HG03460 (cell line): ENCODE results near the gene C14orf180.

Source experiments
- ATAC-seq: cut with Tn5 transposase; IDR thresholded peaks from one replicate; pipeline ENCODE4 v1.9.1; 2021; ENCODE audit not compliant: unreplicated experiment

C14orf180 gene

GRCh38 chr14:104579507-104579906, at the start of gene C14orf180:
TSS of gene C14orf180 (plus strand) at chr14:104579764. CDS start at chr14:104586431, 6,667 bp downstream.
- no peak for ATAC-seq

- no peak for ATAC-seq
Measured at GRCh38 chr14:104530646-104531045, 48.9 kb upstream of the C14orf180 start.

- no peak for ATAC-seq
Measured at GRCh38 chr14:104531421-104532190, 48.0 kb upstream of the C14orf180 start.

GRCh38 chr14:104532191-104532555, 47.4 kb upstream of the C14orf180 start:
- no peak for ATAC-seq

GRCh38 chr14:104534036-104534435, 45.5 kb upstream of the C14orf180 start:
- no peak for ATAC-seq

- ATAC-seq: no peak
Measured at GRCh38 chr14:104536942-104537612, 42.5 kb upstream of the C14orf180 start.

GRCh38 chr14:104537613-104537988, 42.0 kb upstream of the C14orf180 start:
- no peak for ATAC-seq

- ATAC-seq: no peak
Measured at GRCh38 chr14:104541905-104542465, 37.6 kb upstream of the C14orf180 start.

- no peak for ATAC-seq
Measured at GRCh38 chr14:104542871-104543830, 36.4 kb upstream of the C14orf180 start.

GRCh38 chr14:104544362-104544961, 35.1 kb upstream of the C14orf180 start:
- ATAC-seq: no peak

- ATAC-seq: no peak
Measured at GRCh38 chr14:104545151-104545941, 34.2 kb upstream of the C14orf180 start.

GRCh38 chr14:104545942-104546501, 33.5 kb upstream of the C14orf180 start:
- ATAC-seq: no peak

GRCh38 chr14:104546591-104547309, 32.8 kb upstream of the C14orf180 start:
- ATAC-seq: no peak

- ATAC-seq: no peak
Measured at GRCh38 chr14:104547310-104547997, 32.1 kb upstream of the C14orf180 start.

GRCh38 chr14:104547998-104548700, 31.4 kb upstream of the C14orf180 start:
- ATAC-seq: no peak

- ATAC-seq: no peak
Measured at GRCh38 chr14:104548802-104549535, 30.6 kb upstream of the C14orf180 start.
